ENCODE measurements around the gene NCAM1. TPM values are rescaled to one million over a fixed set of nuclear protein-coding genes. Genes with fewer than 3 reads are reported as not detected.

Gene NCAM1
- total RNA-seq, 2 experiments from 2014 or later = 0.34 TPM; not detected in 1

- no peak for ATAC-seq (ENCODE audit: poor library complexity)
Measured at GRCh38 chr11:113192121-113192925, 231.1 kb downstream of the NCAM1 start.

DNA sequence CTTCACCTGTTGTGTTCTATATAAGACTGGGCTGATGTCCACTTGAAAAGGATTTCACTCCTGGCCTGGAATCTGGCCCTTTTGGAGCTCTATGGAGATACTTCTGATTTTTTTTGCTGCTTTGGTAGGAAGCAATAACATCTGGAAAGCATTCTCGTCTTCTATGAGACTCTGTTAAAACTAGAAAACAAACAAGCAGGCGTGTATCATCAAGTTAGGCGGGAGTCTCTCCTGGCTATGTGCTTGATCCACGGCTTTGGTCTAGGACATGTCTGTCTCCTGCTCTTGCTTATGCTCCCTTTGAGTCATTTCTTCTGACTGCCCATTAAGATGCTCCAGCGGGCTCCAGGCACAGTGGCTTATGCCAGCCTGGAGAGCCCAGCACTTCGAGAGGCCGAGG lies 231.8 kb downstream of the NCAM1 start:
- Histone ChIP-seq H3K4me3 (ENCODE audit: low read length) (no peak overlapping the region), H3K4me1 (ENCODE audit: insufficient read depth, low read length) (no peaks in the 10 kb centered on the region), H3K27me3 (ENCODE audit: control insufficient read depth in 1 of 2, insufficient read depth in 2 of 2, low read length in 2 of 2) (peaks cover 2 to 7% of the 10 kb centered on the region in 2 experiments), H3K9me3 (ENCODE audit: control insufficient read depth in 1 of 2, insufficient read depth in 1 of 2, low read length in 2 of 2) (no peaks in the 10 kb centered on the region), H3K36me3 (ENCODE audit: insufficient read depth, low read length) (no peaks in the 10 kb centered on the region), H3K27ac (ENCODE audit: low read depth in 1 of 2, low read length in 2 of 2) (no peak overlapping the region)
- no peaks in the 10 kb centered on the region for H3K9me3 Mint-ChIP-seq
- H3K27ac Mint-ChIP-seq = no peak overlapping the region
- H3K4me1 Mint-ChIP-seq (ENCODE audit: low read depth) = no peaks in the 10 kb centered on the region
- TF ChIP-seq CTCF (IDR thresholded peaks at IDR 0.05) = no peak
- ATAC-seq (ENCODE audit: poor library complexity) (no peak), DNase-seq (no peak)
- no peaks in the 10 kb centered on the region for H3K36me3 Mint-ChIP-seq (ENCODE audit: low read depth)
- peaks cover 34% of the 10 kb centered on the region for H3K27me3 Mint-ChIP-seq
- intact Hi-C loops (cut with DNase I, micrococcal nuclease) = no loop called here
- POLR2A ChIA-PET = no interaction called here
- no peak overlapping the region for H3K4me3 Mint-ChIP-seq
- CTCF ChIA-PET = no interaction called here

More at GRCh38 chr11:113192121-113192925, 231.1 kb downstream of the NCAM1 start:
- Histone ChIP-seq H3K27ac (ENCODE audit: low read depth in 1 of 2, low read length in 2 of 2) (no peak overlapping the region), H3K4me1 (ENCODE audit: insufficient read depth, low read length) (no peaks in the 10 kb centered on the region), H3K36me3 (ENCODE audit: insufficient read depth, low read length) (no peaks in the 10 kb centered on the region), H3K4me3 (ENCODE audit: low read length) (no peak overlapping the region), H3K9me3 (ENCODE audit: control insufficient read depth in 1 of 2, insufficient read depth in 1 of 2, low read length in 2 of 2) (no peaks in the 10 kb centered on the region), H3K27me3 (ENCODE audit: control insufficient read depth in 1 of 2, insufficient read depth in 2 of 2, low read length in 2 of 2) (peaks cover 2 to 7% of the 10 kb centered on the region in 2 experiments)
- Mint-ChIP-seq H3K36me3 (ENCODE audit: low read depth) (no peaks in the 10 kb centered on the region), H3K4me3 (no peak overlapping the region), H3K27me3 (peaks cover 27% of the 10 kb centered on the region), H3K4me1 (ENCODE audit: low read depth) (no peaks in the 10 kb centered on the region), H3K27ac (no peak overlapping the region), H3K9me3 (no peaks in the 10 kb centered on the region)
- TF ChIP-seq CTCF (IDR thresholded peaks at IDR 0.05) = no peak
- no peak for DNase-seq
- intact Hi-C loops (cut with DNase I, micrococcal nuclease) = no loop called here
- ChIA-PET CTCF (no interaction called here), POLR2A (no interaction called here)

GRCh38 chr11:113193946-113194345 lies 232.7 kb downstream of the NCAM1 start:
- intact Hi-C loops (cut with DNase I, micrococcal nuclease) = no loop called here
- ATAC-seq (ENCODE audit: poor library complexity) (no peak), DNase-seq (no peak)
- no peaks in the 10 kb centered on the region for H3K36me3 Mint-ChIP-seq (ENCODE audit: low read depth)
- POLR2A ChIA-PET = no interaction called here
- no peak overlapping the region for H3K4me3 ChIP-seq (ENCODE audit: low read length)
- H3K27ac Mint-ChIP-seq = no peak overlapping the region
- no peaks in the 10 kb centered on the region for H3K9me3 ChIP-seq (ENCODE audit: control insufficient read depth in 1 of 2, insufficient read depth in 1 of 2, low read length in 2 of 2)
- CTCF ChIA-PET = no interaction called here
- peaks cover 2 to 7% of the 10 kb centered on the region in 2 experiments for H3K27me3 ChIP-seq (ENCODE audit: control insufficient read depth in 1 of 2, insufficient read depth in 2 of 2, low read length in 2 of 2)
- H3K4me1 Mint-ChIP-seq (ENCODE audit: low read depth) = no peaks in the 10 kb centered on the region
- peaks cover 38% of the 10 kb centered on the region for H3K27me3 Mint-ChIP-seq
- no peak overlapping the region for H3K27ac ChIP-seq (ENCODE audit: low read depth in 1 of 2, low read length in 2 of 2)
- H3K36me3 ChIP-seq (ENCODE audit: insufficient read depth, low read length) = no peaks in the 10 kb centered on the region
- no peak for TF ChIP-seq CTCF (IDR thresholded peaks at IDR 0.05)
- H3K9me3 Mint-ChIP-seq = no peaks in the 10 kb centered on the region
- H3K4me3 Mint-ChIP-seq = no peak overlapping the region
- H3K4me1 ChIP-seq (ENCODE audit: insufficient read depth, low read length) = no peaks in the 10 kb centered on the region
